ENCODE measurements around the gene TMED6.
A peak's percentile ranks its signal among the peaks of the same experiment; 100 is the strongest.

TMED6 gene

GRCh38 chr16:69393898-69394849 lies 42.6 kb upstream of the TMED6 start:
- no peak for DNase-seq
- no peaks in the 10 kb centered on the region for H3K36me3 ChIP-seq
- H3K9me3 ChIP-seq: no peaks in the 10 kb centered on the region
- peaks cover 9% of the 10 kb centered on the region; the same call in 1 of the 2 replicates for H3K4me1 ChIP-seq
- H3K27me3 ChIP-seq: no peaks in the 10 kb centered on the region
- TF ChIP-seq CTCF (IDR thresholded peaks at IDR 0.05; ENCODE audit: low read depth, low read length): no peak
- H3K4me3 ChIP-seq (ENCODE audit: low read depth, low read length): no peak overlapping the region

- DNase-seq: no peak
- Histone ChIP-seq H3K27me3 (no peaks in the 10 kb centered on the region), H3K36me3 (peaks cover 27% of the 10 kb centered on the region), H3K4me1 (no peaks in the 10 kb centered on the region), H3K9me3 (no peaks in the 10 kb centered on the region), H3K4me3 (ENCODE audit: low read depth, low read length) (no peak overlapping the region)
- TF ChIP-seq CTCF (IDR thresholded peaks at IDR 0.05; ENCODE audit: low read depth, low read length): no peak
Measured at GRCh38 chr16:69386596-69386995, 35.0 kb upstream of the TMED6 start.

GRCh38 chr16:69384974-69385373 lies 33.4 kb upstream of the TMED6 start:
- H3K4me1 ChIP-seq: no peaks in the 10 kb centered on the region
- no peak for DNase-seq
- no peaks in the 10 kb centered on the region for H3K9me3 ChIP-seq
- no peaks in the 10 kb centered on the region for H3K27me3 ChIP-seq
- H3K36me3 ChIP-seq: peaks cover 42% of the 10 kb centered on the region
- H3K4me3 ChIP-seq (ENCODE audit: low read depth, low read length): peak overlapping the region; percentile 92
- no peak for TF ChIP-seq CTCF (IDR thresholded peaks at IDR 0.05; ENCODE audit: low read depth, low read length)

GRCh38 chr16:69382421-69382820 lies 30.8 kb upstream of the TMED6 start:
- Histone ChIP-seq H3K36me3 (peaks cover 67% of the 10 kb centered on the region), H3K9me3 (no peaks in the 10 kb centered on the region), H3K27me3 (no peaks in the 10 kb centered on the region), H3K4me3 (ENCODE audit: low read depth, low read length) (no peak overlapping the region), H3K4me1 (no peaks in the 10 kb centered on the region)
- no peak for DNase-seq
- TF ChIP-seq CTCF (IDR thresholded peaks at IDR 0.05; ENCODE audit: low read depth, low read length): no peak

- H3K27me3 ChIP-seq: no peaks in the 10 kb centered on the region
- no peak overlapping the region for H3K4me3 ChIP-seq (ENCODE audit: low read depth, low read length)
- DNase-seq: no peak
- no peaks in the 10 kb centered on the region for H3K9me3 ChIP-seq
- no peak for TF ChIP-seq CTCF (IDR thresholded peaks at IDR 0.05; ENCODE audit: low read depth, low read length)
- H3K36me3 ChIP-seq: peaks cover 68% of the 10 kb centered on the region
- H3K4me1 ChIP-seq: no peaks in the 10 kb centered on the region
Measured at GRCh38 chr16:69381231-69381630, 29.6 kb upstream of the TMED6 start.

- H3K27me3 ChIP-seq: no peaks in the 10 kb centered on the region
- H3K36me3 ChIP-seq: peaks cover 61% of the 10 kb centered on the region
- no peaks in the 10 kb centered on the region for H3K4me1 ChIP-seq
Measured at GRCh38 chr16:69378760-69379159, 27.2 kb upstream of the TMED6 start.

More at GRCh38 chr16:69378760-69379159, 27.2 kb upstream of the TMED6 start:
- TF ChIP-seq CTCF (IDR thresholded peaks at IDR 0.05; ENCODE audit: low read depth, low read length): no peak
- no peaks in the 10 kb centered on the region for H3K9me3 ChIP-seq
- no peak for DNase-seq
- H3K4me3 ChIP-seq (ENCODE audit: low read depth, low read length): no peak overlapping the region
